HUES6 (cell line): Measurements from ENCODE around the gene MRPL21.

Experiments
- H3K27ac ChIP-seq: 2 replicates; pipeline ENCODE4 v1.7.0; 2013; ENCODE audit warnings: low read depth, mild to moderate bottlenecking, low read length, inconsistent platforms
- H3K27me3 ChIP-seq: 2 replicates; pipeline ENCODE4 v1.6.1; 2013; ENCODE audit warnings: low read length; ENCODE audit not compliant: control insufficient read depth, insufficient read depth
- H3K36me3 ChIP-seq: 2 replicates; pipeline ENCODE4 v1.6.1; 2013; ENCODE audit warnings: low read length; ENCODE audit not compliant: control insufficient read depth, insufficient read depth
- H3K4me1 ChIP-seq: 2 replicates; pipeline ENCODE4 v1.6.1; 2013; ENCODE audit warnings: low read length; ENCODE audit not compliant: control insufficient read depth, insufficient read depth
- H3K4me3 ChIP-seq: 2 replicates; pipeline ENCODE4 v1.5.1; 2013; ENCODE audit warnings: low read depth, low read length
- H3K9ac ChIP-seq: one replicate; pipeline ENCODE4 v1.6.1; 2013; ENCODE audit warnings: mild to moderate bottlenecking, low read length
- H3K9me3 ChIP-seq: 2 replicates; pipeline ENCODE4 v1.6.1; 2013; ENCODE audit warnings: low read depth, low read length; ENCODE audit not compliant: control insufficient read depth, insufficient read depth

Gene MRPL21

DNA sequence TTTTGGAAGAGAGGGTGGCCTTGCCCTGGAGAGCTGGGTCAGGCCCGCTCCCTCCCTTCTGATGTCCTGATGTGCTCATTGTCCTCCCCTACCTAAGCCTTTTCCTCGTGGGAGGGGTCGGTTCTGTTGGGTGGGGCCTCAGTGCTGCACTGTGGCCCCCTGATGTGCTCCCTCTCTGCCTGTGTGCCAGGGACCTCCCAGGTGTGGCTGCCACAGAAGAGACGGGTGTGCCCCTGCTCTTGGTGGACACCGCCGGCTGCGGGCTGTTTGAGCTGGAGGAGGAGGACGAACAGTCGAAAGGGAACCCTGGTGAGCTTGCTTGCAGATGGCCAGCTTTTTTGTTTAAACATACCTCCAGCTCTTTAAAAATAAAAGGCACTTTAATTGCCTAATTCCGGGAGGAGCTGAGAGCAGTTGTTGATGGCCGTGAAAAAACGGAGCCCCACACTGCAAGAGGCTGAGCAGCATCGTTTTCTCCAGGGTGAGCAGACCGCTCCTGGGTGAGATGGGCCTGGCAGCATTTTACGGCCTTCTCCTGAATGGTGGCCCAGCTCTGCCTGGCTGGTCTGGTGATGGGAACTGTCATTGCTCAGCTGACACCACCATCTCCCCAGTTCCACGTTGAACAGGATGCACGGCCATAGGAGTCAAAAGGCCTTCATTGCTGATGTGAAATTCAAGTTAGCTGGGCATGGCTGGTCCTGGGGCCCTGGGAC, 30.1 kb upstream of the MRPL21 start:
- no peak overlapping the region for H3K27ac ChIP-seq
- no peaks in the 10 kb centered on the region for H3K27me3 ChIP-seq
- H3K9me3 ChIP-seq = no peaks in the 10 kb centered on the region
- no peak overlapping the region for H3K9ac ChIP-seq
- no peaks in the 10 kb centered on the region for H3K4me1 ChIP-seq
- H3K4me3 ChIP-seq = no peak overlapping the region
- H3K36me3 ChIP-seq = peaks cover 85% of the 10 kb centered on the region

DNA sequence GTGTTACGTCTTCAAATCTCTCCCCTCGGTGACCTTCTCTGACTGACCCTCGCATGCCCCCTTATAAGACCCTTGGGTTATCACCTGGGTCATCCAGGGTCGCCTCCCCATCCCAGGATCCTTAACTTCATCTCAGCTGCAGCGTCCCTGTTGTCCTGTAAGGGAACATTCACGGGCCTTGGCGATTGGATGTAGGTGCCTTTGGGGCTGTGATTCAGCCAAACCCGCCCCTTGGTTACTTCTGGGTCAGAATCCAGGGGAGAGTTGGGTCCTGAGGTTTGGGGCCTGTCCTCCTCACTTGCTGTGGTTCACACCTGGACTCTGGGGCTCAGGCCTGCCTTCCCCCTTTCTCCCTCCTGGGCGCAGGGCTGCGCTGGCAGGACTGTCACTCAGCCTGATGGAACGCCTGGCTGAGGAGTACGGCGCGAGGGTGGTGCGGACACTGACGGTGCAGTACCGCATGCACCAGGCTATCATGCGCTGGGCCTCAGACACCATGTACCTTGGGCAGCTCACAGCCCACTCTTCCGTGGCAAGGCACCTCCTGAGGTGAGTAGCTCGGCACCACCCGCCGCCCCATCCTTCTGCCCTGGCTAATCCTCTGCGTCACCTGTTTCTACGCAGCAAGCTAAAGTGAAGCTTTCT, 29.4 kb upstream of the MRPL21 start:
- no peak overlapping the region for H3K27ac ChIP-seq
- no peaks in the 10 kb centered on the region for H3K9me3 ChIP-seq
- peaks cover 86% of the 10 kb centered on the region for H3K36me3 ChIP-seq
- H3K4me3 ChIP-seq = no peak overlapping the region
- H3K27me3 ChIP-seq = no peaks in the 10 kb centered on the region
- H3K9ac ChIP-seq = no peak overlapping the region
- no peaks in the 10 kb centered on the region for H3K4me1 ChIP-seq

DNA sequence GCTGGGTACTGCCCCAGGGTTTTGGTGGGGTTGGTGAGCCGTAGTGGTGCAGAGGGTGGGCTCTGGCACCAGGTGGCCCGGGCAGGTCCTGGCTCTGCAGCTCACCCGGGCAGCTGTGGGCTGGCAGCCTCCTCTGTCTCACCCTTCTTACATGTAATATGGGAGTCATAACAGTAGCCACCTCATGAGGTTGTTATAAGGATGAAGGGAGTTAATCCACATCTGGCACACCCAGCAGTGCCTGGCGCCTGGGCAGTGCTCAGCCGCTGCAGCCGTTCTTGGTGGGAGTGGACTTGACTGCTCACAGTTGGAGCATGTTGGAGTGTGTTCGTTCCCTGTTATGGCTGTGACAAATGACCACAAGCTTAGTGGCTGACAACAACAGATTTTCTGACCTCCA, 28.7 kb upstream of the MRPL21 start:
- Histone ChIP-seq H3K9me3 (no peaks in the 10 kb centered on the region), H3K4me1 (no peaks in the 10 kb centered on the region), H3K27ac (no peak overlapping the region), H3K9ac (no peak overlapping the region), H3K36me3 (peaks cover 86% of the 10 kb centered on the region), H3K27me3 (no peaks in the 10 kb centered on the region), H3K4me3 (no peak overlapping the region)

DNA sequence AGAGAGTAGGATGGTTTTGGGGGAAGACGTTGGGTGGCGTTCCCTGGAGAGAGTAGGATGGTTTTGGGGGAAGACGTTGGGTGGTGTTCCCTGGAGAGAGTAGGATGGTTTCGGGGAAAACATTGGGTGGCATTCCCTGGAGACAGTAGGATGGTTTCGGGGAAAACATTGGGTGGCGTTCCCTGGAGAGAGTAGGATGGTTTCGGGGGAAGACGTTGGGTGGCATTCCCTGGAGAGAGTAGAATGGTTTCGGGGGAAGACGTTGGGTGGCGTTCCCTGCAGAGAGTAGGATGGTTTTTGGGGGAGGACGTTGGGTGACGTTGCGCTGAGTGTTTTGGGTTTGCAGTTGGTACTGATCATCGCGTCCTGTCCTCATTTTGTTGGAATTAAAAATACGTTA, 28.3 kb upstream of the MRPL21 start:
- Histone ChIP-seq H3K4me3 (no peak overlapping the region), H3K4me1 (no peaks in the 10 kb centered on the region), H3K27ac (no peak overlapping the region), H3K9ac (no peak overlapping the region), H3K9me3 (no peaks in the 10 kb centered on the region), H3K36me3 (peaks cover 86% of the 10 kb centered on the region), H3K27me3 (no peaks in the 10 kb centered on the region)

DNA sequence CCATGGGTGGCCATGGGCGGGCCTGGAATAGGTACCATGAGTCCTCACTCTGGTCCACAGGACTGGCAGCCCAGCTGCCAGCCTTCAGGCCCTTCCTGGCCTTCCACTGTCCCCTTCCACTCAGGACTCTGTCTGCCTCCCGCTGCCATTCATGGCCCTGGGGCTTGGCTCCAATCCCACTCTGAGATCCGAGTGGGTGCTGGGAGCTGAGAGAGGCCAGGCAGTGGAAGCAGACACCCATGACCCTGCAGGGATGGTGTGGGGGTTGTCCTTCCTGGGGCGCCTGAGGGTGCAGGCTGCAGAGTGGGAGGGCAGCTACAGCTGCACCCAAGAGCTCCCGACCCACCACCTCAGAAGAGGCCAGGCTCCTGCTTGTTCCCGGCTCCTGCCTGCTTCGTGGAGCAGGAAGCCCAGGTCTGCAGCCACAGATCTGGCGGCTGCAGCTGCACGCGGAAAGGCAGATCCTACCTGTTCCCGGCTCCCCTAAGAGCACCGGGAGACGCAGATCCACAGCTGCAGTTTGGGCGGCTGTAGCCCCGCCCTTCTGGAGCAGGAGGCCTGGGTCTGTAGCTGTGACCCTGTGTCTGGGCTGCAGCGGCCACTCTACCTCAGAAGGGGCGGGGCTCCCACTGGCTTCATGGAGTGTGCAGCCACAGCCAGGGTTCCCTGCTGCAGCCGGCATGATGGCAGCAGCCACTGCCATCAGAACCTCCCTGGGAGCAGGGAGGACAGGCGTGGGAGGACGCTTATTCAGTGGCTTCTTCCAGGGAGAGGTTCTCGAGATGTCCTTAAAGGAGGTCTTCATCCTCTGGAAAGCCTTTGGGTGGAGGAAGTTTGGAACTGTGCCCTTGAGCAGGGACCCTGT, 27.6 kb upstream of the MRPL21 start:
- no peak overlapping the region for H3K9ac ChIP-seq
- H3K27me3 ChIP-seq = no peaks in the 10 kb centered on the region
- peaks cover 85% of the 10 kb centered on the region for H3K36me3 ChIP-seq
- H3K4me1 ChIP-seq = no peaks in the 10 kb centered on the region
- H3K27ac ChIP-seq = no peak overlapping the region
- H3K4me3 ChIP-seq = no peak overlapping the region
- no peaks in the 10 kb centered on the region for H3K9me3 ChIP-seq

DNA sequence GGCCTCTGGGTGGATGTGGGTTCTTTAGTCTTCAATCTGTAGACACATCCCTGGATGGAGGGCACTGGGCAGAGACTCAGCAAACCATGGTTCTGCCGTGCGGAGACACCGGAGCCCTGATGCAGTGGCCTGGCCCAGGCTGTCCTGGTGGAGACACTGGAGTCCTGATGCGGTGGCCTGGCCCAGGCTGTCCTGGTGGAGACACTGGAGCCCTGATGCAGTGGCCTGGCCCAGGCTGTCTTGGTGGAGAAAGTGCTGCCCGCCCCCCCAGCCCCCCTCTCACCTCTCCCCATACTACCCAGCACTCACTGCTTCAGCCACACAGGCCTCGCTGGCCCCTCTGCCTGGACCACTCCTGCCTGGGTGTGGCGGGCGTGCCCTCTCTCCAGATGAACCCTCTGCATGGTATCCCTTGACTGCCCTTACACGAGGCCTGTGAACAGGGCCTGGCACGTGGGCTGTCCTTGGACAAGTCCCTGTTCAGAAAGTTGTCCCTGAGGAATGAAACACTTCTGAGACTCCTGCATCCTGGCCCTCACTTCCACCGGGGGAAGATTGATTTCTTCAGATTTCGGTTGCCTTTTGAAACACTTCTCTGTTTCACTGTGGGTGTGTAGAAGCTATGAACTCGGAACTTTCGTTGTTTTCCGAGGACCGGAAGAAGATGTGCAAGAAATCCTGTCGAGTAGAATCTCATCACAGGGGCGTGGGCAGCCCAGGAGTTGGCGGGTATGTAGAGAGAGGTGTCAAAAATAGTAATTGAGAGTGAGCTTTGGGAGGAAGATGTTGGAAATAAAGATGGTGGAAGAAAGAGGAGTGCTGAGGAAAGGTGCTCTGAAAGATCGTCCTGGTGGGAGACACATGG, 26.3 kb upstream of the MRPL21 start:
- Histone ChIP-seq H3K4me3 (no peak overlapping the region), H3K27ac (no peak overlapping the region), H3K9me3 (peaks cover 10% of the 10 kb centered on the region), H3K27me3 (no peaks in the 10 kb centered on the region), H3K36me3 (peaks cover 84% of the 10 kb centered on the region), H3K9ac (no peak overlapping the region), H3K4me1 (no peaks in the 10 kb centered on the region)

DNA sequence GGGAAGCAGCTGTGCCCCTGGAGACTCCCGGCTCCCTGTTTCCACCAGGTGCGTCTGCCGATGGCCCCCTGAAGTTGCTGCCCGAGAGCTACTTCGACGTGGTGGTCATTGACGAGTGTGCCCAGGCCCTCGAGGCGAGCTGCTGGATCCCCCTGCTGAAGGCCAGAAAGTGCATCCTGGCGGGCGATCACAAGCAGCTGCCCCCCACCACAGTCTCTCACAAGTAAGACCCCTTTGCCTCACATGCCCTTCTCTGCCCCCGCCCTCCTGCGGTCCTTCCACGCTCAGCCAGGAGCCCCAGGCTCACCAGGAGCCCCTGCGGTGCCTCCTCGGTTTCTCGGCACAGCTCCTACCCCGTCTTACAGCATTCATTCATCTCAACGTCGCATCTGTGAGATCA, 25.5 kb upstream of the MRPL21 start:
- Histone ChIP-seq H3K4me3 (no peak overlapping the region), H3K27ac (no peak overlapping the region), H3K9ac (no peak overlapping the region), H3K4me1 (no peaks in the 10 kb centered on the region), H3K9me3 (peaks cover 15% of the 10 kb centered on the region), H3K36me3 (peaks cover 84% of the 10 kb centered on the region), H3K27me3 (no peaks in the 10 kb centered on the region)

DNA sequence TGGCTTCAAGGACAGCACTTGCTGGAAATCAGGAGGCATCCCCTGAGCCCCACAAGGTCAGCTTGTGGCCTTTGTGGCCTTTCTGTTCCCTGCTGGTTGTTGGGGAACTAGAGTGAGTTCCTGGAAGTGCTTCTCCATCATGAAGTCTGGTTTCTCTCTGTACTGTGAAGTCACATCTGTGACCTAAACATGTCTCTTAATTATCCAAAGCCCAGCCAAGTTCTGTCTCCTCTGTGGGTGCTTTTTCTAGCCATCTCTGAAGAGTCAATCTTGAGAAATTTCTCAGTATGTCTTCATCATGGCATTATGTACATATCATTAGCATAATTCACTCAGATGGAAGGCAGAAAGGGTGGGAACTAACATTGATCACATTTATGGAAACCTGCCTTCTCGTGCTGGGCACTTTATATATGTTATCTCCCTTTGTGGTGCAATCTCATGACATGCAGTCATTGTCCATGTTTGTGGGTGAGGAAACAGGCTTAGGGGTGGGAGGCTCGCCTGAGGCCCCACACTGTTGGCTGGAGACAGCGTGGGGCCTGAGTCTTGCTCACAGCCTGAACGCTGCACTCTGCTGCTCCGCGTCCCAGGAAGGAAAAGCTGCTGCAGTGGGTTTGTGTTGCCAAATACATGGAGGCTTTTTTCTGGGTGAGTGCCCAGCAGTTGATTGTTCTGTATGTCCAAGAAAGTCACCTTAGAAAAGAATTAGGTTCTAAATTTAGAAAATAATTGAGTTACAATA, 24.7 kb upstream of the MRPL21 start:
- H3K36me3 ChIP-seq = peaks cover 84% of the 10 kb centered on the region
- H3K9ac ChIP-seq = no peak overlapping the region
- peaks cover 17% of the 10 kb centered on the region for H3K9me3 ChIP-seq
- no peaks in the 10 kb centered on the region for H3K4me1 ChIP-seq
- no peak overlapping the region for H3K4me3 ChIP-seq
- H3K27me3 ChIP-seq = no peaks in the 10 kb centered on the region
- no peak overlapping the region for H3K27ac ChIP-seq

DNA sequence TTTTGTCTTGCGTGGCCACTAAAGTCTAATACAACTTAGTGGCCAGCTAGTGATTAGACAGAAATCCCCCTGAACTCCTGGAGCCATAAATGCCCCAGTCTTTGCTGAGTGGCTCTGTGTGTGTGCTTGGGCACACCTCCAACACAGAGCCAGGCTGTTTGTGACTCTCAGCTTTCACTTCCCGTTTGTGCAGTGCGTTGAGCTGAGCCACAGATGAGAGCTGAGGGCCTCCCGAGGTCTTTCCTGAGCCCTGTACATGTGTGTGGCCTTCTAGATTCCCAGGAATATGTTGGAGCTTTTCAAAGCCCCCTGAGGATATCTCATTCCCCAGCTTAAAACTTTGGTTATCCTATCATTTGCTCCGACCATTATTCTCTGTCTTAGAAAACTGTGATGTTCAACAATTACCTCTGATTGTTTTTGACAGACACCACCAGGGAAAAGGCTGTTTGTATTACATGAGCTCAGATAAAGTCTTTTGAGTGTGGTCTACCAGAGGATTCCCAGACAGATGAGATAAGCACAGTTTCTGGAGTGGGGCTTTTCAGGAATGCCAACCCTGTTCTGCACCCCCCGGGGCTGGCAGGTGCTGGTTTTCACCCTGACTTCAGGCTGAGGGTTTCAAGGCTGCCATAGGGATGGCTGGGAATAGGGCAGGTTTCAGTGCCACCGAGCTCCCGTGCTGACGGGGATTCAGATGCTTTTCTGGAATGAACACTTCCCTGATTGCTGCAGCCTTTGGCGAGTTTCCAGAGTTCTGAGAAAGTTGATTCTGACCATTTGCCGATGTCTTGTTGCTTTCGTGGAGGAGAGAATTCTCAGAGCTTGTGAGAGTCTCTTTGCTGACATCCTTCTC, 23.9 kb upstream of the MRPL21 start:
- no peak overlapping the region for H3K4me3 ChIP-seq
- H3K27me3 ChIP-seq = no peaks in the 10 kb centered on the region
- H3K9ac ChIP-seq = no peak overlapping the region
- no peaks in the 10 kb centered on the region for H3K4me1 ChIP-seq
- H3K36me3 ChIP-seq = peaks cover 84% of the 10 kb centered on the region
- no peak overlapping the region for H3K27ac ChIP-seq
- peaks cover 17% of the 10 kb centered on the region for H3K9me3 ChIP-seq
